ENCODE data around the gene ETS1.

The ETS1 gene

GRCh38 chr11:128504486-128504885 is 82.9 kb downstream of the ETS1 start:
- no peak for TF ChIP-seq CTCF (conservative IDR thresholded peaks at IDR 0.05; ENCODE audit: low read depth)
- H3K27ac ChIP-seq, result no peak overlapping the region
- no peak for DNase-seq (ENCODE audit: low spot score)
- POLR2A ChIA-PET (ENCODE audit: low non-redundant PET), result no interaction called here
- CTCF ChIA-PET, result interaction anchor here (1.0 kb wide), 1 partner anchor 126 kb away, joined by 3 read pairs; no protein-coding TSS in a partner anchor

- ChIA-PET CTCF (no interaction called here), POLR2A (ENCODE audit: low non-redundant PET) (no interaction called here)
- DNase-seq (ENCODE audit: low spot score), result peak; percentile 68
- peak overlapping the region; percentile 70 for H3K27ac ChIP-seq
- no peak for TF ChIP-seq CTCF (conservative IDR thresholded peaks at IDR 0.05; ENCODE audit: low read depth)
These were observed 83.9 kb downstream of the ETS1 start for GRCh38 chr11:128503245-128503991.

- peak; percentile 35 for DNase-seq (ENCODE audit: low spot score)
- no peak for TF ChIP-seq CTCF (conservative IDR thresholded peaks at IDR 0.05; ENCODE audit: low read depth)
These were observed 84.6 kb downstream of the ETS1 start for GRCh38 chr11:128502726-128503125.

GRCh38 chr11:128501632-128502549 is 85.5 kb downstream of the ETS1 start:
- no peak overlapping the region for H3K27ac ChIP-seq
- no peak for DNase-seq (ENCODE audit: low spot score)
- ChIA-PET CTCF (no interaction called here), POLR2A (ENCODE audit: low non-redundant PET) (no interaction called here)
- TF ChIP-seq CTCF (conservative IDR thresholded peaks at IDR 0.05; ENCODE audit: low read depth), result no peak

More at GRCh38 chr11:128502726-128503125, 84.6 kb downstream of the ETS1 start:
- POLR2A ChIA-PET (ENCODE audit: low non-redundant PET), result no interaction called here
- CTCF ChIA-PET, result no interaction called here
- H3K27ac ChIP-seq, result peak overlapping the region; percentile 70

GRCh38 chr11:128501008-128501407 is 86.3 kb downstream of the ETS1 start:
- no peak overlapping the region for H3K27ac ChIP-seq
- DNase-seq (ENCODE audit: low spot score), result no peak
- ChIA-PET POLR2A (ENCODE audit: low non-redundant PET) (no interaction called here), CTCF (interaction anchor here (0.5 kb wide), 1 partner anchor 328 kb away, joined by 3 read pairs; no protein-coding TSS in a partner anchor)
- no peak for TF ChIP-seq CTCF (conservative IDR thresholded peaks at IDR 0.05; ENCODE audit: low read depth)

GRCh38 chr11:128500493-128500892 is 86.9 kb downstream of the ETS1 start:
- TF ChIP-seq CTCF (conservative IDR thresholded peaks at IDR 0.05; ENCODE audit: low read depth), result no peak
- ChIA-PET POLR2A (ENCODE audit: low non-redundant PET) (no interaction called here), CTCF (interaction anchor here (0.5 kb wide), 1 partner anchor 328 kb away, joined by 3 read pairs; no protein-coding TSS in a partner anchor)
- H3K27ac ChIP-seq, result no peak overlapping the region
- no peak for DNase-seq (ENCODE audit: low spot score)
